B cell (primary cell): ENCODE results near the gene EXOC4. TPM values are rescaled to one million over a fixed set of nuclear protein-coding genes. Genes with fewer than 3 reads are reported as not detected.

Experiments
- ATAC-seq: fragments of 200-7000 bp; cut with Tn5 transposase; one replicate; pipeline ENCODE4 v1.10.0; 2021; ENCODE audit warnings: low read depth, mild to moderate bottlenecking, moderate number of reproducible peaks, moderate library complexity
- CTCF ChIA-PET: fragments of 350-600 bp; sonication (Branson Sonifier 250); formaldehyde crosslinking; loops from one replicate; lab custom pipeline; 2021; ENCODE audit warnings: antibody characterized with exemption, inconsistent platforms; lab: Charles Lee
- POLR2A ChIA-PET: fragments of 350-600 bp; sonication (Branson Sonifier 250); formaldehyde crosslinking; loops from one replicate; lab custom pipeline; 2021; ENCODE audit warnings: antibody characterized with exemption; lab: Charles Lee
- DNase-seq: peaks from one replicate; pipeline ENCODE4 v3.0.0; 2013
- H2AFZ ChIP-seq: 2 replicates; pipeline ENCODE4 v1.6.1; 2012; ENCODE audit warnings: mild to moderate bottlenecking, low read depth, low read length; ENCODE audit not compliant: insufficient read depth, poor library complexity, severe bottlenecking
- H3K27ac ChIP-seq, 2 donors: 1 replicate in 1 of 2; 2 replicates in 1 of 2; pipeline ENCODE4 v1.5.1; 2012 to 2013; ENCODE audit warnings: low read length in 2 of 2, mild to moderate bottlenecking in 2 of 2, moderate library complexity in 1 of 2
- H3K27me3 ChIP-seq, 4 experiments: fragments of 200-600 bp in 1 of 4; sonication (generic) in 1 of 4; replicated peaks in 1 of 4; 1 replicate in 2 of 4; 2 replicates in 2 of 4; pipeline versions ENCODE4 v1.6.1 to v1.7.0; 2013 to 2016; ENCODE audit warnings: low read length in 3 of 4, mild to moderate bottlenecking in 2 of 4, mixed read lengths in 1 of 4, moderate library complexity in 1 of 4; ENCODE audit not compliant: insufficient read depth in 4 of 4, control insufficient read depth in 3 of 4; ENCODE audit errors: control extremely low read depth in 1 of 4
- H3K36me3 ChIP-seq, 2 experiments: replicated peaks in 1 of 2; 1 replicate in 1 of 2; 2 replicates in 1 of 2; pipeline versions ENCODE4 v1.6.1 to v1.7.1; 2013; ENCODE audit warnings: low read length in 1 of 2; ENCODE audit not compliant: insufficient read depth in 2 of 2, control insufficient read depth in 1 of 2; ENCODE audit errors: control extremely low read depth in 1 of 2, extremely low read depth in 1 of 2
- H3K4me1 ChIP-seq, 2 donors: fragments of 200-600 bp in 1 of 2; sonication (generic) in 1 of 2; 1 replicate in 1 of 2; 2 replicates in 1 of 2; pipeline versions ENCODE4 v1.5.1 to v1.6.1; 2013 to 2017; ENCODE audit warnings: low read length in 2 of 2; ENCODE audit not compliant: control insufficient read depth in 2 of 2, insufficient read depth in 2 of 2
- H3K4me2 ChIP-seq: replicated peaks from 2 replicates; pipeline ENCODE3; 2012; ENCODE audit warnings: mild to moderate bottlenecking, low read depth, low read length; ENCODE audit not compliant: poor library complexity, severe bottlenecking
- H3K4me3 ChIP-seq, 5 experiments: fragments of 200-600 bp in 1 of 5; sonication (generic) in 1 of 5; 1 replicate in 3 of 5; 2 replicates in 2 of 5; pipeline versions ENCODE4 v1.5.1 to v1.7.0; 2011 to 2016; ENCODE audit warnings: low read length in 4 of 5, mild to moderate bottlenecking in 4 of 5, low read depth in 2 of 5, control low read depth in 1 of 5, moderate library complexity in 1 of 5; ENCODE audit not compliant: insufficient read depth in 1 of 5; ENCODE audit errors: control extremely low read depth in 1 of 5, extremely low read depth in 1 of 5
- H3K79me2 ChIP-seq: fragments of 200-600 bp; sonication (generic); one replicate; pipeline ENCODE4 v1.6.0; 2016; ENCODE audit warnings: low read length; ENCODE audit not compliant: control insufficient read depth, insufficient read depth
- H3K9ac ChIP-seq: fragments of 200-600 bp; sonication (generic); 2 replicates; pipeline ENCODE4 v1.6.1; 2017; ENCODE audit warnings: mild to moderate bottlenecking, low read length, moderate library complexity
- H3K9me3 ChIP-seq, 3 donors: one replicate each; pipeline versions ENCODE4 v1.6.1 to v1.7.1; 2013; ENCODE audit warnings: low read length in 2 of 3; ENCODE audit not compliant: control insufficient read depth in 2 of 3, insufficient read depth in 1 of 3; ENCODE audit errors: control extremely low read depth in 1 of 3
- H4K20me1 ChIP-seq: 2 replicates; pipeline ENCODE4 v1.6.0; 2012; ENCODE audit warnings: mild to moderate bottlenecking, low read length; ENCODE audit not compliant: insufficient read depth, control insufficient read depth, poor library complexity, severe bottlenecking
- H3K27ac Mint-ChIP-seq: one replicate; pipeline ENCODE4 v1.8.0; 2021; ENCODE audit warnings: mixed read lengths
- H3K27me3 Mint-ChIP-seq: one replicate; pipeline ENCODE4 v1.8.0; 2021; ENCODE audit warnings: mixed read lengths
- H3K4me1 Mint-ChIP-seq: one replicate; pipeline ENCODE4 v1.8.0; 2021; ENCODE audit warnings: mixed read lengths
- H3K4me3 Mint-ChIP-seq: one replicate; pipeline ENCODE4 v1.8.0; 2021; ENCODE audit warnings: mixed read lengths
- H3K9me3 Mint-ChIP-seq: one replicate; pipeline ENCODE4 v1.8.0; 2022; ENCODE audit warnings: mixed read lengths; ENCODE audit not compliant: insufficient read depth
- CTCF ChIP-seq: fragments of 200-600 bp; IDR thresholded peaks from one replicate; pipeline ENCODE4 v1.8.0; 2022; ENCODE audit warnings: antibody characterized with exemption, mild to moderate bottlenecking
- EZH2 ChIP-seq: IDR thresholded peaks from 2 replicates; pipeline ENCODE4 v1.6.1; 2012; ENCODE audit warnings: borderline replicate concordance, low read depth, mild to moderate bottlenecking, moderate library complexity, low read length; ENCODE audit not compliant: insufficient read depth, poor library complexity, severe bottlenecking
- WGBS: methylation state at CpG from one replicate; pipeline ENCODE4 v1.1.5; 2013; ENCODE audit warnings: missing lambda C conversion rate; ENCODE audit not compliant: insufficient coverage; 5-methylcytosine and 5-hydroxymethylcytosine counted together
- intact Hi-C: fragments of 100-400 bp; cut with micrococcal nuclease; formaldehyde crosslinking; loops from one replicate; pipeline ENCODE4 v1.10.0; 2022
- polyA plus RNA-seq: library from polyadenylated mRNA; depleted of rRNA; stranded (reverse); fragments of >200 nt; gene quantifications from 2 replicates; pipeline ENCODE4 v1.2.3, GENCODE V29; 2012
- total RNA-seq, 2 donors: library from RNA; stranded (reverse); fragments of 120-200 nt in 1 of 2; gene quantifications; 1 replicate in 1 of 2; 2 replicates in 1 of 2; pipeline versions ENCODE4 v1.2.3 to v1.2.4, GENCODE V29; 2013 to 2022

Gene EXOC4
- total and polyA plus RNA-seq, 2 donors (not counting 1 experiment from before 2014, with no cell fraction given), result 16.7 to 135 TPM

- Histone ChIP-seq H2AFZ (no peak overlapping the region), H3K27me3 (no peaks in the 10 kb centered on the region), H3K4me3 (no peak overlapping the region), H3K79me2 (no peaks in the 10 kb centered on the region), H3K9ac (no peak overlapping the region), H3K36me3 (peaks cover 7 to 17% of the 10 kb centered on the region in 2 experiments), H4K20me1 (no peaks in the 10 kb centered on the region), H3K9me3 (no peaks in the 10 kb centered on the region), H3K4me1 (no peaks in the 10 kb centered on the region), H3K27ac (no peak overlapping the region), H3K4me2 (no peak overlapping the region)
- DNase-seq (no peak), ATAC-seq (no peak)
- no peak overlapping the region for H3K4me3 Mint-ChIP-seq
- intact Hi-C loops, result no loop called here
- ChIA-PET POLR2A (no interaction called here), CTCF (no interaction called here)
- 10% methylated on average over 1 of the region's 2 CpGs for WGBS
- no peaks in the 10 kb centered on the region for H3K9me3 Mint-ChIP-seq
- no peak for TF ChIP-seq EZH2
- no peak for TF ChIP-seq CTCF
- H3K27me3 Mint-ChIP-seq, result no peaks in the 10 kb centered on the region
- H3K4me1 Mint-ChIP-seq, result peaks cover 4% of the 10 kb centered on the region
- H3K27ac Mint-ChIP-seq, result no peak overlapping the region
Observed at GRCh38 chr7:133484086-133484485, 231.2 kb downstream of the EXOC4 start.

GRCh38 chr7:133489906-133490305 is 237.0 kb downstream of the EXOC4 start:
- H3K4me1 ChIP-seq, result no peaks in the 10 kb centered on the region
- Mint-ChIP-seq H3K27me3 (no peaks in the 10 kb centered on the region), H3K9me3 (no peaks in the 10 kb centered on the region), H3K4me1 (no peaks in the 10 kb centered on the region), H3K27ac (no peak overlapping the region), H3K4me3 (no peak overlapping the region)
- no peak overlapping the region for H3K9ac ChIP-seq
- ChIA-PET CTCF (no interaction called here), POLR2A (no interaction called here)
- H3K4me3 ChIP-seq, result no peak overlapping the region
- no peaks in the 10 kb centered on the region for H3K79me2 ChIP-seq
- DNase-seq, result no peak
- H2AFZ ChIP-seq, result no peak overlapping the region
- H4K20me1 ChIP-seq, result no peaks in the 10 kb centered on the region
- H3K4me2 ChIP-seq, result no peak overlapping the region
- intact Hi-C loops, result no loop called here
- H3K27me3 ChIP-seq, result no peaks in the 10 kb centered on the region
- peaks cover 0 to 5% of the 10 kb centered on the region in 2 experiments for H3K36me3 ChIP-seq
- no CpG with 5 or more reads among the region's 3 CpGs for WGBS
- no peak for TF ChIP-seq CTCF
- no peak for TF ChIP-seq EZH2
- H3K27ac ChIP-seq, result no peak overlapping the region
- no peak for ATAC-seq
- no peaks in the 10 kb centered on the region for H3K9me3 ChIP-seq
